ENCODE data around the gene CCL23.

GRCh38 chr17:35998756-35999155 lies 19.0 kb downstream of the CCL23 start:
- TF ChIP-seq CTCF (IDR thresholded peaks at IDR 0.05; ENCODE audit: low read length) (no peak), EZH2 (IDR thresholded peaks at IDR 0.05; ENCODE audit: borderline replicate concordance, low read length) (no peak)
